ENCODE data around the gene FRG2B. TPM values are rescaled to one million over a fixed set of nuclear protein-coding genes. Genes with fewer than 3 reads are reported as not detected.

FRG2B gene
- total and polyA plus RNA-seq, 2 donors (not counting 1 experiment from before 2014, with no cell fraction given) = not detected

GRCh38 chr10:133614830-133615580 is 11.6 kb downstream of the FRG2B start:
- Histone ChIP-seq H3K4me2 (ENCODE audit: extremely low read depth, insufficient read depth, low read length) (no peak overlapping the region), H2AFZ (ENCODE audit: low read length) (no peak overlapping the region), H4K20me1 (ENCODE audit: control insufficient read depth, extremely low read depth, insufficient read depth, low read length) (no peaks in the 10 kb centered on the region), H3K27ac (ENCODE audit: insufficient read depth, low read length) (no peak overlapping the region), H3K9ac (ENCODE audit: insufficient read depth, low read length) (no peak overlapping the region), H3K27me3 (ENCODE audit: control insufficient read depth, insufficient read depth, low read length) (no peaks in the 10 kb centered on the region), H3K9me3 (ENCODE audit: control insufficient read depth, insufficient read depth, low read depth, low read length) (no peaks in the 10 kb centered on the region), H3K4me3 (replicated peaks in 1 of 4; ENCODE audit: control extremely low read depth in 1 of 4, insufficient read depth in 1 of 4, low read depth in 3 of 4, low read length in 4 of 4) (no peak overlapping the region), H3K4me1 (ENCODE audit: control insufficient read depth, extremely low read depth, insufficient read depth, low read length) (no peaks in the 10 kb centered on the region), H3K79me2 (ENCODE audit: control insufficient read depth, insufficient read depth, low read length) (no peaks in the 10 kb centered on the region), H3K36me3 (ENCODE audit: control insufficient read depth, insufficient read depth, low read length) (no peaks in the 10 kb centered on the region)
- DNase-seq (ENCODE audit: low read depth in 2 of 2) = no peak
- no peak for TF ChIP-seq CTCF (conservative IDR thresholded peaks at IDR 0.05 in 1 of 2, IDR thresholded peaks at IDR 0.05 in 1 of 2; ENCODE audit: low read depth in 1 of 2, low read length in 2 of 2)
- no peak for TF ChIP-seq EZH2 (IDR thresholded peaks at IDR 0.05; ENCODE audit: low read length, missing control alignments)

- Histone ChIP-seq H3K9me3 (ENCODE audit: control insufficient read depth, insufficient read depth, low read depth, low read length) (no peaks in the 10 kb centered on the region), H3K4me2 (ENCODE audit: extremely low read depth, insufficient read depth, low read length) (no peak overlapping the region), H2AFZ (ENCODE audit: low read length) (no peak overlapping the region), H3K36me3 (ENCODE audit: control insufficient read depth, insufficient read depth, low read length) (no peaks in the 10 kb centered on the region), H3K9ac (ENCODE audit: insufficient read depth, low read length) (no peak overlapping the region), H3K27me3 (ENCODE audit: control insufficient read depth, insufficient read depth, low read length) (no peaks in the 10 kb centered on the region), H3K79me2 (ENCODE audit: control insufficient read depth, insufficient read depth, low read length) (no peaks in the 10 kb centered on the region), H3K27ac (ENCODE audit: insufficient read depth, low read length) (no peak overlapping the region), H4K20me1 (ENCODE audit: control insufficient read depth, extremely low read depth, insufficient read depth, low read length) (no peaks in the 10 kb centered on the region), H3K4me1 (ENCODE audit: control insufficient read depth, extremely low read depth, insufficient read depth, low read length) (no peaks in the 10 kb centered on the region), H3K4me3 (replicated peaks in 1 of 4; ENCODE audit: control extremely low read depth in 1 of 4, insufficient read depth in 1 of 4, low read depth in 3 of 4, low read length in 4 of 4) (no peak overlapping the region)
- DNase-seq (ENCODE audit: low read depth in 2 of 2) = no peak
- TF ChIP-seq CTCF (conservative IDR thresholded peaks at IDR 0.05 in 1 of 2, IDR thresholded peaks at IDR 0.05 in 1 of 2; ENCODE audit: low read depth in 1 of 2, low read length in 2 of 2) = no peak
- no peak for TF ChIP-seq EZH2 (IDR thresholded peaks at IDR 0.05; ENCODE audit: low read length, missing control alignments)
These were observed 12.9 kb downstream of the FRG2B start for GRCh38 chr10:133613699-133614098.

GRCh38 chr10:133611079-133611478 is 15.5 kb downstream of the FRG2B start:
- Histone ChIP-seq H3K27me3 (ENCODE audit: control insufficient read depth, insufficient read depth, low read length) (no peaks in the 10 kb centered on the region), H3K4me2 (ENCODE audit: extremely low read depth, insufficient read depth, low read length) (no peak overlapping the region), H2AFZ (ENCODE audit: low read length) (no peak overlapping the region), H3K36me3 (ENCODE audit: control insufficient read depth, insufficient read depth, low read length) (no peaks in the 10 kb centered on the region), H3K4me3 (replicated peaks in 1 of 4; ENCODE audit: control extremely low read depth in 1 of 4, insufficient read depth in 1 of 4, low read depth in 3 of 4, low read length in 4 of 4) (no peak overlapping the region), H3K27ac (ENCODE audit: insufficient read depth, low read length) (no peak overlapping the region), H4K20me1 (ENCODE audit: control insufficient read depth, extremely low read depth, insufficient read depth, low read length) (no peaks in the 10 kb centered on the region), H3K4me1 (ENCODE audit: control insufficient read depth, extremely low read depth, insufficient read depth, low read length) (no peaks in the 10 kb centered on the region), H3K9ac (ENCODE audit: insufficient read depth, low read length) (no peak overlapping the region), H3K9me3 (ENCODE audit: control insufficient read depth, insufficient read depth, low read depth, low read length) (no peaks in the 10 kb centered on the region), H3K79me2 (ENCODE audit: control insufficient read depth, insufficient read depth, low read length) (no peaks in the 10 kb centered on the region)
- no peak for DNase-seq (ENCODE audit: low read depth in 2 of 2)
- TF ChIP-seq EZH2 (IDR thresholded peaks at IDR 0.05; ENCODE audit: low read length, missing control alignments) = no peak
- no peak for TF ChIP-seq CTCF (conservative IDR thresholded peaks at IDR 0.05 in 1 of 2, IDR thresholded peaks at IDR 0.05 in 1 of 2; ENCODE audit: low read depth in 1 of 2, low read length in 2 of 2)
